GM23248 (cell line): Measurements from ENCODE around the gene NAAA. TPM values are rescaled to one million over a fixed set of nuclear protein-coding genes. Genes with fewer than 3 reads are reported as not detected.
"Not testable (repeated sequence)": the region's sequence is repeated elsewhere in the genome, so short reads cannot be mapped to it uniquely, and the experiment has no call there.

Experiments
- DNase-seq: peaks from one replicate; pipeline ENCODE4 v3.0.0-alpha.2; 2015
- H2AFZ ChIP-seq: fragments of 200-600 bp; sonication (generic); 2 replicates; pipeline ENCODE4 v1.6.1; 2016; ENCODE audit warnings: antibody characterized with exemption
- H3F3A ChIP-seq: fragments of 200-600 bp; sonication (generic); 2 replicates; pipeline ENCODE4 v1.6.1; 2016; ENCODE audit warnings: mild to moderate bottlenecking, antibody characterized with exemption, mixed run types; ENCODE audit not compliant: insufficient read depth
- H3K27ac ChIP-seq: fragments of 200-600 bp; sonication (generic); 2 replicates; pipeline ENCODE4 v1.5.1; 2016; ENCODE audit warnings: mild to moderate bottlenecking
- H3K27me3 ChIP-seq: fragments of 200-600 bp; sonication (generic); replicated peaks from 2 replicates; pipeline ENCODE4 v1.6.1; 2016; ENCODE audit warnings: mild to moderate bottlenecking; ENCODE audit not compliant: insufficient read depth
- H3K36me3 ChIP-seq: fragments of 200-600 bp; sonication (generic); 2 replicates; pipeline ENCODE4 v1.6.1; 2016; ENCODE audit warnings: low read depth, mild to moderate bottlenecking
- H3K4me1 ChIP-seq: fragments of 200-600 bp; sonication (generic); 2 replicates; pipeline ENCODE4 v1.6.1; 2016; ENCODE audit warnings: mild to moderate bottlenecking; ENCODE audit not compliant: insufficient read depth
- H3K4me2 ChIP-seq: fragments of 200-600 bp; sonication (generic); one replicate; pipeline ENCODE4 v1.6.1; 2016; ENCODE audit warnings: mild to moderate bottlenecking; ENCODE audit not compliant: unreplicated experiment
- H3K4me3 ChIP-seq: fragments of 200-600 bp; sonication (generic); 2 replicates; pipeline ENCODE4 v1.5.1; 2016; ENCODE audit warnings: mild to moderate bottlenecking
- H3K79me2 ChIP-seq: fragments of 200-600 bp; sonication (generic); 2 replicates; pipeline ENCODE4 v1.6.1; 2016; ENCODE audit warnings: mild to moderate bottlenecking; ENCODE audit not compliant: insufficient read depth
- H3K9ac ChIP-seq: fragments of 200-600 bp; sonication (generic); 2 replicates; pipeline ENCODE4 v1.6.1; 2016; ENCODE audit warnings: mild to moderate bottlenecking
- H3K9me2 ChIP-seq: fragments of 200-600 bp; sonication (generic); 2 replicates; pipeline ENCODE4 v1.6.1; 2016; ENCODE audit warnings: mixed run types, mild to moderate bottlenecking, moderate library complexity; ENCODE audit not compliant: insufficient read depth
- H3K9me3 ChIP-seq: fragments of 200-600 bp; sonication (generic); one replicate; pipeline ENCODE4 v1.6.1; 2017; ENCODE audit warnings: low read depth
- H4K20me1 ChIP-seq: fragments of 200-600 bp; sonication (generic); 2 replicates; pipeline ENCODE4 v1.6.0; 2016; ENCODE audit not compliant: insufficient read depth
- EZH2 ChIP-seq: fragments of 200-600 bp; sonication (generic); IDR thresholded peaks from 2 replicates; pipeline ENCODE4 v1.6.1; 2018; ENCODE audit warnings: antibody characterized with exemption, mild to moderate bottlenecking; ENCODE audit not compliant: insufficient read depth, poor library complexity, severe bottlenecking
- EZH2phosphoT487 ChIP-seq: fragments of 200-600 bp; sonication (generic); IDR thresholded peaks from 2 replicates; pipeline ENCODE4 v1.6.1; 2018; ENCODE audit warnings: antibody characterized with exemption, moderate library complexity, mild to moderate bottlenecking, low read depth; ENCODE audit not compliant: insufficient read depth
- WGBS, 2 experiments: methylation state at CpG; one replicate each; pipeline ENCODE4 v1.1.6; 2015 to 2017; ENCODE audit warnings: low lambda C conversion rate in 2 of 2, low coverage in 1 of 2; ENCODE audit errors: missing lambda C conversion rate in 2 of 2; 5-methylcytosine and 5-hydroxymethylcytosine counted together
- in situ Hi-C: fragments of 300-500 bp; cut with MboI; formaldehyde crosslinking; loops from 2 replicates; pipeline ENCODE4 v1.15.0; 2020
- polyA plus RNA-seq: library from polyadenylated mRNA; unstranded; fragments of >200 nt; fragmentation: Nextera tagmentation; extraction: Ambion mirVana; gene quantifications from 2 replicates; pipeline ENCODE4 v1.2.1, GENCODE V29; 2016
- total RNA-seq: library from RNA; depleted of rRNA; stranded (reverse); fragments of >200 nt; shearing (Covaris generic); gene quantifications from 2 replicates; pipeline ENCODE4 v1.2.3, GENCODE V29; 2014

The NAAA gene
- total and polyA plus RNA-seq, 2 experiments from 2014 or later = 34.3 to 56.4 TPM

GRCh38 chr4:75935628-75936027, 5.2 kb downstream of the NAAA start:
- Histone ChIP-seq H3F3A (no peaks in the 10 kb centered on the region), H3K9me3 (no peaks in the 10 kb centered on the region), H3K4me1 (no peaks in the 10 kb centered on the region), H3K36me3 (no peaks in the 10 kb centered on the region; the same call in 1 of the 2 replicates), H4K20me1 (no peaks in the 10 kb centered on the region), H3K4me2 (no peak overlapping the region), H3K4me3 (no peak overlapping the region), H3K79me2 (no peaks in the 10 kb centered on the region), H3K9me2 (no peaks in the 10 kb centered on the region), H3K9ac (no peak overlapping the region), H3K27ac (no peak overlapping the region), H2AFZ (no peak overlapping the region), H3K27me3 (no peaks in the 10 kb centered on the region)
- in situ Hi-C loops = no loop called here
- 95 to 96% methylated on average over 1 of the region's 1 CpG for WGBS, 2 experiments
- no peak for DNase-seq
- TF ChIP-seq EZH2phosphoT487 (no peak), EZH2 (no peak)

- Histone ChIP-seq H2AFZ (no peak overlapping the region), H3K4me3 (no peak overlapping the region), H4K20me1 (no peaks in the 10 kb centered on the region), H3K9me3 (no peaks in the 10 kb centered on the region), H3K79me2 (no peaks in the 10 kb centered on the region), H3K9ac (no peak overlapping the region), H3K27me3 (no peaks in the 10 kb centered on the region), H3K9me2 (no peaks in the 10 kb centered on the region), H3K36me3 (no peaks in the 10 kb centered on the region; the same call in 1 of the 2 replicates), H3F3A (no peaks in the 10 kb centered on the region), H3K4me1 (no peaks in the 10 kb centered on the region), H3K4me2 (no peak overlapping the region), H3K27ac (no peak overlapping the region)
- WGBS, 2 experiments = 80 to 82% methylated on average over 3 of the region's 3 CpGs
- DNase-seq = no peak
- in situ Hi-C loops = no loop called here
- TF ChIP-seq EZH2 = no peak
- no peak for TF ChIP-seq EZH2phosphoT487
Observed at GRCh38 chr4:75930152-75930551, 10.7 kb downstream of the NAAA start.

- H3K79me2 ChIP-seq, H3K36me3 ChIP-seq, H3K4me3 ChIP-seq, H3K27me3 ChIP-seq, H4K20me1 ChIP-seq, H3K9me3 ChIP-seq, H3K9me2 ChIP-seq, DNase-seq, H3F3A ChIP-seq, H3K9ac ChIP-seq, in situ Hi-C loops, H3K4me2 ChIP-seq, H3K4me1 ChIP-seq, H2AFZ ChIP-seq, H3K27ac ChIP-seq: not testable (repeated sequence)
- WGBS, 2 experiments = 97 to 99% methylated on average over 11 of the region's 11 CpGs
Observed at GRCh38 chr4:75924916-75925315, 15.9 kb downstream of the NAAA start.

- in situ Hi-C loops = no loop called here
- Histone ChIP-seq H3K4me3 (no peak overlapping the region), H3K4me2 (no peak overlapping the region), H3K9ac (no peak overlapping the region), H3K9me3 (no peaks in the 10 kb centered on the region), H3K79me2 (no peaks in the 10 kb centered on the region), H3K36me3 (0 out of 2 replicates have a peak, but pooled peaks cover 5% of the 10 kb centered on the region), H3F3A (no peaks in the 10 kb centered on the region), H3K4me1 (no peaks in the 10 kb centered on the region), H3K27me3 (no peaks in the 10 kb centered on the region), H3K9me2 (no peaks in the 10 kb centered on the region), H2AFZ (no peak overlapping the region), H3K27ac (no peak overlapping the region), H4K20me1 (no peaks in the 10 kb centered on the region)
- WGBS, 2 experiments = 95 to 96% methylated on average over 5 of the region's 5 CpGs
- no peak for DNase-seq
- no peak for TF ChIP-seq EZH2phosphoT487
- TF ChIP-seq EZH2 = no peak
Observed at GRCh38 chr4:75924309-75924827, 16.4 kb downstream of the NAAA start.

GRCh38 chr4:75922588-75922987, 18.2 kb downstream of the NAAA start:
- Histone ChIP-seq H3K4me3 (no peak overlapping the region), H3K27me3 (no peaks in the 10 kb centered on the region), H3K4me2 (no peak overlapping the region), H3K9me2 (no peaks in the 10 kb centered on the region), H3F3A (no peaks in the 10 kb centered on the region), H3K27ac (no peak overlapping the region), H3K4me1 (no peaks in the 10 kb centered on the region), H4K20me1 (no peaks in the 10 kb centered on the region), H3K9ac (no peak overlapping the region), H2AFZ (no peak overlapping the region), H3K9me3 (no peaks in the 10 kb centered on the region), H3K79me2 (no peaks in the 10 kb centered on the region), H3K36me3 (0 out of 2 replicates have a peak, but pooled peaks cover 5% of the 10 kb centered on the region)
- no peak for DNase-seq
- TF ChIP-seq EZH2 (no peak), EZH2phosphoT487 (no peak)
- 91 to 100% methylated on average over 1 of the region's 1 CpG for WGBS, 2 experiments
- in situ Hi-C loops = no loop called here
